Testis (tissue), 3 donors: ENCODE data around the gene ERBB4. TPM values are rescaled to one million over a fixed set of nuclear protein-coding genes. Genes with fewer than 3 reads are reported as not detected.

Experiments used
- DNase-seq: peaks from one replicate; pipeline ENCODE4 v3.0.0-alpha.2; 2019
- H3K27ac ChIP-seq, 2 donors: fragments of 200-600 bp; sonication (generic); one replicate each; pipeline ENCODE4 v1.5.1; 2019
- H3K27me3 ChIP-seq: fragments of 200-600 bp; sonication (generic); one replicate; pipeline ENCODE4 v1.5.1; 2019
- H3K36me3 ChIP-seq: fragments of 200-600 bp; sonication (generic); one replicate; pipeline ENCODE4 v1.5.1; 2017; ENCODE audit warnings: low read depth; ENCODE audit errors: missing control alignments
- H3K4me1 ChIP-seq: fragments of 200-600 bp; sonication (generic); one replicate; pipeline ENCODE4 v1.5.1; 2019
- H3K4me3 ChIP-seq, 2 donors: fragments of 200-600 bp; sonication (generic); one replicate each; pipeline ENCODE4 v1.5.1; 2017 to 2019
- H3K9me3 ChIP-seq: fragments of 200-600 bp; sonication (generic); one replicate; pipeline ENCODE4 v1.5.1; 2017
- POLR2A ChIP-seq: fragments of 450-650 bp; IDR thresholded peaks from one replicate; pipeline ENCODE4 v1.6.1; 2017; ENCODE audit warnings: antibody characterized with exemption, mild to moderate bottlenecking, moderate library complexity
- WGBS, 2 donors: methylation state at CpG; one replicate each; pipeline ENCODE4 v1.1.5; 2018; 5-methylcytosine and 5-hydroxymethylcytosine counted together
- intact Hi-C: fragments of 100-400 bp; cut with DNase I; formaldehyde crosslinking; loops from one replicate; pipeline ENCODE4 v1.15.1; 2023; ENCODE audit warnings: low total_unique reads
- polyA plus RNA-seq: library from polyadenylated mRNA; stranded (reverse); fragments of 350-450 nt; fragmentation: Illumina TruSeq; extraction: RNeasy Lipid Tissue Mini Kit (QIAGEN cat#74804); gene quantifications from one replicate; pipeline ENCODE4 v1.2.3, GENCODE V29; 2014; ENCODE audit warnings: low read depth, low replicate concordance; ENCODE audit not compliant: insufficient read depth
- total RNA-seq, 2 donors: library from RNA; depleted of rRNA; stranded (reverse); fragments of >200 nt; gene quantifications; one replicate each; pipeline ENCODE4 v1.2.3, GENCODE V29; 2016
- TF ChIP-seq, protein P1 (sequence below), 3 experiments: fragments of 450-650 bp in 2 of 3; fragments of 200-600 bp in 1 of 3; sonication (generic) in 1 of 3; IDR thresholded peaks; one replicate each; pipeline ENCODE4 v1.5.1; 2016 to 2019; ENCODE audit warnings: antibody characterized with exemption in 3 of 3, mild to moderate bottlenecking in 2 of 3, moderate library complexity in 1 of 3

ERBB4 gene
- total and polyA plus RNA-seq, 3 donors from 2014 or later: 6.1 to 62.7 (median 47.7) TPM

DNA sequence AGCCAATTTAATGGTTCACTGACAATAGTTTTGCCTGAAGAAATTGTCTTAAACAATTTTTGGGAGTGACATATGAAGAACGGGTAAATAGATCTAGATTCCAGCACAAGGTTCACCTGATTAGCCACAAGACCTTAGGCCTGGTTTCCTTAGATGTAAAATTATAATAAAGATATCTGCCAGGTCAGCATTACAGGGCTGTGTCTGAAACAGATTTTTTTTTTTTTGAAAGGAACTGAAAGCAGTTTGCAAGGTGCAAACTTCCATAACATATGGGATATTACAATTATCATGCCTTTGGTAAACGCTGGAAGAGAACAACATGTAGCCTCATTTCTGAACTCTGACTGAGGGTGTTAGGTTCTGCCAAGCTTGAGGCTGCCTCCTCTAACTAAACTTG, 599.4 kb downstream of the ERBB4 start:
- intact Hi-C loops: no loop called here
- TF ChIP-seq POLR2A: no peak
- TF ChIP-seq, protein P1, sequence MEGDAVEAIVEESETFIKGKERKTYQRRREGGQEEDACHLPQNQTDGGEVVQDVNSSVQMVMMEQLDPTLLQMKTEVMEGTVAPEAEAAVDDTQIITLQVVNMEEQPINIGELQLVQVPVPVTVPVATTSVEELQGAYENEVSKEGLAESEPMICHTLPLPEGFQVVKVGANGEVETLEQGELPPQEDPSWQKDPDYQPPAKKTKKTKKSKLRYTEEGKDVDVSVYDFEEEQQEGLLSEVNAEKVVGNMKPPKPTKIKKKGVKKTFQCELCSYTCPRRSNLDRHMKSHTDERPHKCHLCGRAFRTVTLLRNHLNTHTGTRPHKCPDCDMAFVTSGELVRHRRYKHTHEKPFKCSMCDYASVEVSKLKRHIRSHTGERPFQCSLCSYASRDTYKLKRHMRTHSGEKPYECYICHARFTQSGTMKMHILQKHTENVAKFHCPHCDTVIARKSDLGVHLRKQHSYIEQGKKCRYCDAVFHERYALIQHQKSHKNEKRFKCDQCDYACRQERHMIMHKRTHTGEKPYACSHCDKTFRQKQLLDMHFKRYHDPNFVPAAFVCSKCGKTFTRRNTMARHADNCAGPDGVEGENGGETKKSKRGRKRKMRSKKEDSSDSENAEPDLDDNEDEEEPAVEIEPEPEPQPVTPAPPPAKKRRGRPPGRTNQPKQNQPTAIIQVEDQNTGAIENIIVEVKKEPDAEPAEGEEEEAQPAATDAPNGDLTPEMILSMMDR (IDR thresholded peaks at IDR 0.05): no peak
- DNase-seq: no peak
- Histone ChIP-seq H3K4me1 (no peaks in the 10 kb centered on the region), H3K9me3 (no peaks in the 10 kb centered on the region), H3K4me3 (no peak overlapping the region), H3K36me3 (no peaks in the 10 kb centered on the region), H3K27ac (no peak overlapping the region), H3K27me3 (no peaks in the 10 kb centered on the region)
- 81 to 86% methylated on average over 2 of the region's 2 CpGs for WGBS, 2 donors

DNA sequence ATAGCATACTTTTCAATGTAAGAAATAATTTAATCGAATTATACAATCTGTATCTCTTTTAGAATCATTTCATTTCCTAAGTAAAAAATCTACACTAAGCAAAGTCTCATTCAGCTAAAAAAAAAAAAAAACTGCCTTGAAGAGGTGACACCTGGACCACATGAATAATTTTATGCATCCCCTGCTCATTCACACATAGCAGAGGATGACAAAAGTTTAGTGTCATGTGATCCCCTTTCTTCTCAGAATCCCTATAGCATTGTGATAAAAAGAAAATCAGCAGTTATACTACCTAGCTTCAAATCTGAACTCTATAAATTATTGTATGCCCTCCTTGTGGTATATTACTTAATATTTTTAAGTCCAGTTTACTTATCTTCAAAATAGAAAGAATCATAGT, 603.8 kb downstream of the ERBB4 start:
- intact Hi-C loops: no loop called here
- TF ChIP-seq POLR2A: no peak
- TF ChIP-seq, protein P1 (IDR thresholded peaks at IDR 0.05): no peak
- H3K27me3 ChIP-seq: no peaks in the 10 kb centered on the region
- H3K9me3 ChIP-seq: no peaks in the 10 kb centered on the region
- no peaks in the 10 kb centered on the region for H3K4me1 ChIP-seq
- no peak overlapping the region for H3K27ac ChIP-seq
- WGBS, 2 donors: 61 to 73% methylated on average over 1 of the region's 1 CpG
- H3K4me3 ChIP-seq: no peak overlapping the region
- no peak for DNase-seq
- H3K36me3 ChIP-seq: no peaks in the 10 kb centered on the region

DNA sequence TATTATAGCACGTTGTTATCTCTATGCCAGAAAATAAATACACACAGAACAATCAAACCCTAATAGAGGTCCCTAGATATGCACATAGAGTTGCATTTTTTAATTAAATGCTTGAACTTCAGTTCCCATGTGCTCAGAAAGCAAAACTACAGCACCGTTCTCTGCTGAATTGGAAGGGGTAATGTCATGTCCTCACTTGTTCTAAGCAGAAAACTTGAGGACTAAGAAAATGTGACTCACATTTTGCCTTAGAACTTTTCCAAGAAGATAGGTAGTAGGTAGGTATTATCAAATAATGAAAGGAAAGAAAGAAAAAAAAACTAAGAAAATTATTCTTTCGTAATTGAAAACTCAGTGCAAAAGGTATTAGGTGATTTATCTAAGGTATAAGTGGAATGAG, 607.3 kb downstream of the ERBB4 start:
- Histone ChIP-seq H3K9me3 (no peaks in the 10 kb centered on the region), H3K4me1 (no peaks in the 10 kb centered on the region), H3K27ac (no peak overlapping the region), H3K27me3 (no peaks in the 10 kb centered on the region), H3K36me3 (no peaks in the 10 kb centered on the region), H3K4me3 (no peak overlapping the region)
- intact Hi-C loops: no loop called here
- TF ChIP-seq POLR2A: no peak
- TF ChIP-seq, protein P1 (IDR thresholded peaks at IDR 0.05): no peak
- 19 to 21% methylated on average over 3 of the region's 3 CpGs for WGBS, 2 donors
- no peak for DNase-seq

DNA sequence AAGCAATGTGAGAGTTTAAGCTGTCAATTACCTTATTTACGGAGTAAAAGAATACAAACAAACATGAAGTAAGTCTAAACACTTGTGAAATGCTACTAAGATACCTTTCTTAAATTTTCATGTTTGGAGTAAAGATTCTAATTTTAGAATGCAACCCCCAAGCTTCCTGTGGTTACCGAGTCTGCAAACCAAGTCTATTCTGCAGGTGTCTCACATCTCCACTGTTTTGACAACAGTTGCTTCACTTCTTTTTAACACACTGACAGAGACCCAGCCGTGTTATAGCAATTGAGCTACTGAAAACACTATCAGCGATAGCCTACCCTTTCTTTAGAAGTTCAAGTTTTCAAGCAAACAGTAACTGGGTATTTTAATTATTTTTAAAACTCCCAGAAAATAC, 608.3 kb downstream of the ERBB4 start:
- Histone ChIP-seq H3K36me3 (no peaks in the 10 kb centered on the region), H3K9me3 (no peaks in the 10 kb centered on the region), H3K27me3 (no peaks in the 10 kb centered on the region), H3K27ac (no peak overlapping the region), H3K4me1 (no peaks in the 10 kb centered on the region), H3K4me3 (no peak overlapping the region)
- intact Hi-C loops: no loop called here
- TF ChIP-seq POLR2A: no peak
- TF ChIP-seq, protein P1 (IDR thresholded peaks at IDR 0.05): no peak
- no peak for DNase-seq
- 61 to 67% methylated on average over 4 of the region's 4 CpGs for WGBS, 2 donors

DNA sequence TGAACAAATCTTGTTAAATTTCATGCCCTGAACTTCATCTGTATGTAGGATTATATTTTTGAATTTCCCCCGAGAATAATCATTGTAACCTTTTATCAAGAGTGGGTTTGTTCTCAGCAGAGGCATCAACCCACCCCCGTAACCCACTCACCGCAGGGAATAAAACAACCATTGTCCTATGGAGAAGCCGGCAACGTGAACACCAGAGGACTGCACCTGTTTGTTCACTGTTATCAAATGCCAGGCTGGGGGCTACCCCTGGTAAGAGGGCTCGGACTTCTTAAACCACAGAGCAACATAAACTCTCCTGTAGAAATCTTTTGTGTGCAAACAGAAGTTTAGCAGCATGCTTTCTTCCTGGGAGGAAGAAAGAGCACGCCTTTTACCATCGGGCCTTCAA, 610.4 kb downstream of the ERBB4 start:
- no peaks in the 10 kb centered on the region for H3K4me1 ChIP-seq
- peak; percentile 23 for DNase-seq
- WGBS, 2 donors: 69 to 72% methylated on average over 8 of the region's 8 CpGs
- no peaks in the 10 kb centered on the region for H3K9me3 ChIP-seq
- no peaks in the 10 kb centered on the region for H3K27me3 ChIP-seq
- no peak overlapping the region for H3K4me3 ChIP-seq
- no peaks in the 10 kb centered on the region for H3K36me3 ChIP-seq
- TF ChIP-seq, protein P1 (IDR thresholded peaks at IDR 0.05): no peak
- no peak for TF ChIP-seq POLR2A
- intact Hi-C loops: no loop called here
- H3K27ac ChIP-seq: no peak overlapping the region
